IPS-11a (cell line): ENCODE results near the gene EP400.

Experiments
- H3K4me3 ChIP-seq: one replicate; pipeline ENCODE4 v1.5.1; 2013; ENCODE audit warnings: low read depth, low read length, control low read depth

The EP400 gene

GRCh38 chr12:132062481-132062880 lies 112.7 kb downstream of the EP400 start:
- H3K4me3 ChIP-seq = no peak overlapping the region

DNA sequence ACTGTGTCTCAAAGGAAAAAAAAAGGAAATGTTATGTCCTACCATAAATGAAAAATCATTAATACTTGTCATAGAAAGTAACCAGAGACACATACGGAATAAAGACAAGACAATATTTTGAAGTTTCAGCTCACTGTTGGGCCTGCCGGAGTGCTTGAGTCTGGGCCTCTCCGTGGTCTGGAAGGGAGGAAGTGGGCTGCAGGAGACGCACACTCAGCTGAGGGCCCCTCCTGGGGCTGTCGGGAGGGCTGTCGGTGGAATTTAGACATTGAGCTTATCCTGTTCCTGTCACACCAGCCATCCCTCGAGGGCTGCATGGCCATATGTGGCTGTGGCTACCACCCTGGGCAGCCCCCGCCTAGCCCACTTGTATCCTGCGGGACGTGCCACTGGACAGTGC lies 113.7 kb downstream of the EP400 start:
- no peak overlapping the region for H3K4me3 ChIP-seq

- H3K4me3 ChIP-seq = no peak overlapping the region
Observed at GRCh38 chr12:132064631-132065030, 114.9 kb downstream of the EP400 start.

DNA sequence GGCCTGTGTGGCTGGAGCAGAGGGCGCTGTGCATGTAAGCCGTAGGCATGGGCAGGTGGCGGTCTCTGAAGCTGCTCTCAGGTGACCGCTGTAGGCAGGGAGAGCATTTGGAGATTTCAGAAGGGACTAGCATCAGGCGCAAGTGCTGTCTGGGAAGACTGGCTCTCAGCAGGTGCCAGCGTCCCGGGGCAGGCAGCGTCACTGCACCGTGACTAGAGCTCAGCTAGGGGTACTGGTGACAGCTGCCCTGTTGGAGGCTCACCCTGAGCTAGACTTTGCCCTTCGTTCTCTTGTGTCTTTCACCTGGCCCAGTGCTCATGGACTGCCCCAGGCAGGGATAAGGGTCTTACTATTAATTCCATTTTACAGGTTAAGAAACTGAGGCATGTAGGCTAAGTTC lies 115.5 kb downstream of the EP400 start:
- H3K4me3 ChIP-seq = no peak overlapping the region

GRCh38 chr12:132065609-132066344 lies 116.0 kb downstream of the EP400 start:
- H3K4me3 ChIP-seq = no peak overlapping the region

GRCh38 chr12:132066345-132066685 lies 116.6 kb downstream of the EP400 start:
- no peak overlapping the region for H3K4me3 ChIP-seq

GRCh38 chr12:132066749-132067148 lies 117.0 kb downstream of the EP400 start:
- H3K4me3 ChIP-seq = no peak overlapping the region

DNA sequence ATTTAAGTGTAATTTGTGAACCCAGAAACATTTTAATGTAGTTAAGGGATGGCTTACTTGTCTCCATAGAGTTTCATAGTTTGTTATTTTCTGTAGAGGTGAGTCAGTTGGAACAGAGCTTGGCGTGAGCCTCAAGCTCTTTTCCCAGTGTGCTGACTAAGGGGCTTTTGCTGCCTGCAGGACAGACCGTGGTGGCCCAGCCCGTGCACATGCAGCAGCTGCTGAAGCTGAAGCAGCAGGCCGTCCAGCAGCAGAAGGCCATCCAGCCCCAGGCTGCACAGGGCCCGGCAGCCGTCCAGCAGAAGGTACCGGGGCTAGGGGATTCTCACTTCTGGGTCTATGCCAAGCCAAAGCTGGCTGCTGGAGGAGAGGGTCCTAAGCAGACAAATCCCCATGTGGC lies 117.4 kb downstream of the EP400 start:
- H3K4me3 ChIP-seq = no peak overlapping the region

DNA sequence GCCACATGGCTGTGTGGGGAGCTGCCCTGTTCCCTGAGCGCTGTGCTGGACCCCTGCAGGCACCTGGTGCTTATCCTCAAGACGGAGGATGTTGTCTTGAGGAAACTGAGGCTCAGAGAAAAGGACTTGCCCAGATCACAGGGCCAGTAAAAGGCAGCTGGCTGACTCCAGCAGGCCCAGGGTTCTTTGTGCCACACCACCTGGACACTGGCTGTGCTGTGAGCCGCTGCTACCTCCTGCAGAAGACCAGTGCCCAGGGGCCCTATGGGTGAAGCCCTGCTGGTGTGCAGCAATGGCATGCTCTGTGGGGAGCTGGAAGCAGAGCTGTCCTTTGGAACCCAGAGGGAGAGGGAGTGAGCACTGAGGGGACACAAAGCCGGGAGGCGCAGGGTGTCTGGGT lies 118.5 kb downstream of the EP400 start:
- H3K4me3 ChIP-seq = no peak overlapping the region

DNA sequence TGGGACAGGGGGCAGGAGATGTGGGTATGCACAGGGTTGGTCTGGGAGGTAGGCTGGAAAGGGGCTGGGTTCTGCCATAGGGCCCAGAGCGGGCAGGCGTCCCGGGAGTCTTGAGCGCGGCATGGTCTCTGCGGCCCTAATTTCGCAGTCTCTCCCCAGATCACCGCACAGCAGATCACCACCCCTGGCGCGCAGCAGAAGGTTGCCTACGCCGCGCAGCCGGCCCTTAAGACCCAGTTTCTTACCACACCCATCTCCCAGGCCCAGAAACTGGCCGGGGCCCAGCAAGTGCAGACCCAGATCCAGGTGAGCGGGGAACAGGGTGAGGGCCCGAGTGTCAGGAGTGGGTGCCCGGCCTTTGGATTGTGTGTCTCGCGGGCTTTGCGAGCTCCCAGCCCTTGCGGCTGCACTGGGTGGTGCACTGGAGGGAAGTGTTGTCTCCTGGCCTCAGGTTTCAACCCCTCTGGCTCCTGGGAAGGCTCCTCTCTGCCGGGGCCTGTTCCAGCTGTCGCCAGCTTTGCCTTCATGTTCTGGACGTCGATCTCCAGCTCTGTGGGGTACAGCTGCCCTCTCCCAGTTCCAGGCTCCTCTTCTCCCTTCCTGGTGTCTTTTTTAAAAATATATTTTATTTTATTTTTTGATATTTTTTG lies 119.7 kb downstream of the EP400 start:
- H3K4me3 ChIP-seq = no peak overlapping the region

DNA sequence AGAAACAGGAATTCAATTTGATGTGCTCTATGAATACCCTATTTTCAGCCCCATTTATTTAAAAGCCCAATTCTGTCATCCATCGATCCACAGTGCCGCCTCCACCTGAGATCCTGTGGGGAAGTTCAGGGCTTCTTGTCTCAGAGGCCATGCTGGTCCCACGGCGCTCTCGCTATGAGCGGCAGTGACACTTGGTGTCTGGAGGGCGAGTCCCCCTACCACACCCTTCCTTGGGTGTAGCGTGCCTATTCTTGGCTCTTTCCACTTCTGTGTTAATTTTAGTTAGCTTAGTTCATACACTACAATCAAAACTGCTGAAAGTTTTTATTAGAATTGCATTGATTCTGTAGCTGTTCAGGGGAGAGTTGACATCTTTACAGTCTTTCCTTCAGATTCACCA lies 120.6 kb downstream of the EP400 start:
- no peak overlapping the region for H3K4me3 ChIP-seq

- no peak overlapping the region for H3K4me3 ChIP-seq
Observed at GRCh38 chr12:132071040-132071810, 121.5 kb downstream of the EP400 start.

DNA sequence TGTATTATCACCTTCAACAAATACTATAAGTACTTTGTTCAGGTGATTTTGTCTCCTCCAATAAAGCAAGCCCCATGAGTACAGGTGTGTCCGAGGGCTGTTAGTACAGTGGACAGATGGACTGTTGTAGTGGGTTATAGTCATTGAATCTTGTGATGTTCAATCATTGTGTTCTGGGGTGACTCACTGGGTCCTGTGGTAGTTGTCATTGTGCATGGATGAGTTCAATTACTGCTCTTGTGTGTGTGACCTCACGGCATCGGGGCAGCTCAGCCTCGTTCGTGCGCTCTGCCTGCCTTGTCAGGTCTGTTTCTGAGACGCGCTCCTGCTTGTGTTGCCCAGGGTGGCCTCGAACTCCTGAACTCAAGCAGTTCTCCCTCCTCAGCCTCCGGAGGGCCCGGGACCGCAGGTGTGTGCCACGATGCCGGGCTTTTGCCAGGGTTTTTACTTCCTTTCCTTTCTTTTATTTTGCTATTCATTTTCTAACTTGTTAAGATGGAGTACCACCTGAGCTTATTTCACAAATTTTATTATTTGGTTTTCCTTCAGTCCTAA lies 122.2 kb downstream of the EP400 start:
- H3K4me3 ChIP-seq = no peak overlapping the region

GRCh38 chr12:132074216-132074615 lies 124.5 kb downstream of the EP400 start:
- H3K4me3 ChIP-seq = no peak overlapping the region

GRCh38 chr12:132075026-132075713 lies 125.4 kb downstream of the EP400 start:
- no peak overlapping the region for H3K4me3 ChIP-seq

DNA sequence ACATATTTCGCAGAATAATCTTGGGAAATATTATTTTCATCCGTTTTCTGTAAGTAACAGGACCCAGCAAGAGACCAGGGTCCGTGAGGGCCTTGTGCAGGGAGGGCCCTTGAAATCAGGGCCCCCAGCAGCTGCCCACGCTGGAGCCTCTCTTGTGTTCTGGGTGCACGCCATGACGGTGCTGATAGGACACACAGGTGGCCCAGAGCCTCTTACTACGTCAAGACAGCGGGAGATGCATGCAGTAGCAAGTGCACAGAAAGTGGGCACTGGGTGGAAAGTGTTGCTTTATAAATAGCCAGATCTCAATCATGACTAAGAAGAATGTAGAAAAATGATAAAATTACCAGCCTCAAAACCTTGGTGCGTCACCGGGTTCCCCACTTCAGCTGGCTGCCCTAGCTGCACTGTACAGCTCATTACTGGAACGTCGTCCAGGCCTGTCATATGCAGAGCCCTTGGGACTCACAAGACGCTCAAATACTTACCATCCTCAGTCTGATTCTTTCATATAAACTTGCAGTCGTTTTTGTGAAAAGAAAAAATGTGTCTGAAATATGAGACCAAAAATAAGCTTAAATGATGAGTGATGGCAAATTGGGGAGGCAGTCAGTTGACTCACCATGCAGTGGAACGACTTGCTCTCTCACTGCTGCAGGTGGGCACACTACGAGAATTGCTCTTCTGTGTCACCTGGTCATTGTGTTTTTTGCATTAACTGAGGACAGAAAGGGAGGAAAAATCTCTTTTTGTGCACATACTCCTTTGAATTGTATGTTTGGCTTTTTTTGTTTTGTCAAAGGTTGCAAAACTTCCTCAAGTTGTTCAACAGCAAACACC lies 126.2 kb downstream of the EP400 start:
- H3K4me3 ChIP-seq = no peak overlapping the region

DNA sequence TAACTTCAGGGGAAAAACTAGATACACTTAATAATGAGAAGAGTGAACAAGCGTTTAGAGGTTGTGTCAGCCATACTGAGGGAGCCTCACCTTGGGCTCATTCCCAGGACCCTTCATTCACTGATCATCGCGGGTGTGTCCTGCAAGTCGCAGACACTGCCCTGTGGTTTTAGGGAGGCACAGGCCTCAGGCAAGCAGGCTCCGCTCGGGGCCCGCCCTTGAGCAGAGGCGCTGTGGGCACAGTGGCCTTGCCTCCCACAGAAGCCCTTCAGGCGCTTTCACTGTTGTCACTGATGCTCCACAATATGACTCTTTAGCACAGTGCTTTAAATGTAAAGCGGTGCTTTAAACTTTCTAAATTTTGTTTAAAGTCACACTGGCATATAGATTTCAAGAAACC lies 127.0 kb downstream of the EP400 start:
- H3K4me3 ChIP-seq = no peak overlapping the region

DNA sequence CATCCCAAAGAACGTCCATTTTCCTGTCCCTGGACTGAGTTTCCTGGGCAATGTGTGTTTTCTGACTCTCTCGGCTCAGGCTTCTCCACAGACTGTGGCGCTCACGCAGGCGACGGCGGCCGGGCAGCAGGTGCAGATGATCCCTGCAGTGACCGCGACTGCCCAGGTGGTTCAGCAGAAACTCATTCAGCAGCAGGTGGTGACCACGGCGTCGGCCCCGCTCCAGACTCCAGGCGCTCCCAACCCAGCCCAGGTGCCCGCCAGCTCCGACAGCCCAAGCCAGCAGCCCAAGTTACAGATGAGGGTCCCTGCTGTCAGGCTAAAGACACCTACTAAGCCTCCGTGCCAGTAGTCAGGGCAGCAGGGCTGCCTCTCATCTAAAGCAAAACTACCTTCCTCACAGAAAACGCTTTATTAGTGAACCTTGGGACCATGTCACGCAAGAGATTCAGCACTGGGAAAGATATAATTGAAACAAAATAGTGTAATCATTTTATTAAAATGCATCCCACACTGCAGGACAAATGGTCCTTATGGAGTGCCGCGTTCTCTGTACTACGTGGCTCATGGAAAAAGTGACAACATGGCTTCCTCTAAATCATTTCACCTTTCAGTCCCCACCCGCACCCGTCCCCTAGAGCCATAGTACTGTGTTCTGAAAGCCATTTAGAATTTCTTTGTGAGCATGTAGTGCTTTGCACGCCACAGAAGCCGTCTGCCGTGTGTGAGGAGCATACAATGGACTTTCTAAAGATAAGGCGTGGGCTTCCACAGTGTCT lies 127.8 kb downstream of the EP400 start:
- H3K4me3 ChIP-seq = no peak overlapping the region

DNA sequence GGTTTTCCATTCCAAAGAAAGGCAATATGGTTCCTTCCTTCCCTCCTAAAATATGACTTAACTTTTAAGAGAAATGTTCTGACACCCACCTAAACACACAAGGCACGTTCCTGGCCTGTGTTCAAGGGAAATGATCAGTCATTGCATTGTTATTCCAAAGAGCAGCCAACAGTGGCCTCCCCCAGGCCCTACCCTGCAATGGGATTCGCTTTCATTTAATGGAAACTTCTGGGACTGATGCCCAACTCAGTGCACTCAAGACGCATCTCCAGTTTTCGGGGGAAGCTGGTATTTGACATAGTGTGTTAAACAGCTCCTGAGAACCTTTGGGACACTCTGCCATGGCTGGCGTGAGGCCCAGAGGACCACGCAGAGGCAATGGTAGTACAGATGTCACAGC lies 128.4 kb downstream of the EP400 start:
- no peak overlapping the region for H3K4me3 ChIP-seq

GRCh38 chr12:132079200-132079599 lies 129.5 kb downstream of the EP400 start:
- no peak overlapping the region for H3K4me3 ChIP-seq
